GM19463 (cell line): ENCODE results near the gene ZDHHC17.
"Not testable (repeated sequence)": the region's sequence is repeated elsewhere in the genome, so short reads cannot be mapped to it uniquely, and the experiment has no call there.

Experiments used
- ATAC-seq: cut with Tn5 transposase; IDR thresholded peaks from one replicate; pipeline ENCODE4 v1.9.1; 2021; ENCODE audit warnings: mild to moderate bottlenecking, moderate library complexity; ENCODE audit not compliant: unreplicated experiment

Gene ZDHHC17

GRCh38 chr12:76763746-76764675, at the start of gene ZDHHC17:
Gene ZDHHC17 (plus strand): TSS chr12:76764115. CDS start chr12:76764237, 122 bp downstream.
- peak; percentile 87 for ATAC-seq

GRCh38 chr12:76714415-76714814, 49.5 kb upstream of the ZDHHC17 start:
- no peak for ATAC-seq

GRCh38 chr12:76714861-76715260, 49.1 kb upstream of the ZDHHC17 start:
- ATAC-seq = no peak

- ATAC-seq = no peak
Measured at GRCh38 chr12:76715332-76715731, 48.6 kb upstream of the ZDHHC17 start.

- ATAC-seq = no peak
Measured at GRCh38 chr12:76717314-76717713, 46.6 kb upstream of the ZDHHC17 start.

GRCh38 chr12:76719171-76720041, 44.5 kb upstream of the ZDHHC17 start:
- ATAC-seq = no peak

GRCh38 chr12:76720068-76720467, 43.8 kb upstream of the ZDHHC17 start:
- ATAC-seq = no peak

- no peak for ATAC-seq
Measured at GRCh38 chr12:76726626-76727025, 37.3 kb upstream of the ZDHHC17 start.

- ATAC-seq = not testable (repeated sequence)
Measured at GRCh38 chr12:76732188-76732587, 31.7 kb upstream of the ZDHHC17 start.

GRCh38 chr12:76737689-76738088, 26.2 kb upstream of the ZDHHC17 start:
- ATAC-seq = not testable (repeated sequence)

GRCh38 chr12:76738824-76739579, 24.9 kb upstream of the ZDHHC17 start:
- no peak for ATAC-seq

- no peak for ATAC-seq
Measured at GRCh38 chr12:76739896-76740295, 24.0 kb upstream of the ZDHHC17 start.

GRCh38 chr12:76740501-76740900, 23.4 kb upstream of the ZDHHC17 start:
- ATAC-seq = no peak

GRCh38 chr12:76745343-76745742, 18.6 kb upstream of the ZDHHC17 start:
- ATAC-seq = no peak

- no peak for ATAC-seq
Measured at GRCh38 chr12:76746516-76746915, 17.4 kb upstream of the ZDHHC17 start.

- no peak for ATAC-seq
Measured at GRCh38 chr12:76747245-76747644, 16.7 kb upstream of the ZDHHC17 start.

- no peak for ATAC-seq
Measured at GRCh38 chr12:76755829-76756379, 8.0 kb upstream of the ZDHHC17 start.

GRCh38 chr12:76757694-76758093, 6.2 kb upstream of the ZDHHC17 start:
- no peak for ATAC-seq

- no peak for ATAC-seq
Measured at GRCh38 chr12:76762601-76762980, 1.3 kb upstream of the ZDHHC17 start.

GRCh38 chr12:76764856-76765255, 941 bp downstream of the ZDHHC17 start:
- no peak for ATAC-seq

- no peak for ATAC-seq
Measured at GRCh38 chr12:76765598-76765997, 1.7 kb downstream of the ZDHHC17 start.
